Uterus (tissue), 2 donors: ENCODE data around the gene GTPBP2.

ENCODE experiments used
- POLR2A ChIP-seq, 2 donors: fragments of 450-650 bp; IDR thresholded peaks; one replicate each; pipeline ENCODE4 v1.6.1; 2016; ENCODE audit warnings: antibody characterized with exemption in 2 of 2, mild to moderate bottlenecking in 1 of 2, moderate library complexity in 1 of 2
- TF ChIP-seq, protein P1 (sequence below), 4 experiments: fragments of 200-600 bp in 2 of 4; fragments of 450-650 bp in 2 of 4; sonication (generic) in 2 of 4; IDR thresholded peaks; one replicate each; pipeline ENCODE4 v1.5.1; 2016 to 2019; ENCODE audit warnings: antibody characterized with exemption in 4 of 4, mild to moderate bottlenecking in 2 of 4, moderate library complexity in 1 of 4

- TF ChIP-seq, protein P1, sequence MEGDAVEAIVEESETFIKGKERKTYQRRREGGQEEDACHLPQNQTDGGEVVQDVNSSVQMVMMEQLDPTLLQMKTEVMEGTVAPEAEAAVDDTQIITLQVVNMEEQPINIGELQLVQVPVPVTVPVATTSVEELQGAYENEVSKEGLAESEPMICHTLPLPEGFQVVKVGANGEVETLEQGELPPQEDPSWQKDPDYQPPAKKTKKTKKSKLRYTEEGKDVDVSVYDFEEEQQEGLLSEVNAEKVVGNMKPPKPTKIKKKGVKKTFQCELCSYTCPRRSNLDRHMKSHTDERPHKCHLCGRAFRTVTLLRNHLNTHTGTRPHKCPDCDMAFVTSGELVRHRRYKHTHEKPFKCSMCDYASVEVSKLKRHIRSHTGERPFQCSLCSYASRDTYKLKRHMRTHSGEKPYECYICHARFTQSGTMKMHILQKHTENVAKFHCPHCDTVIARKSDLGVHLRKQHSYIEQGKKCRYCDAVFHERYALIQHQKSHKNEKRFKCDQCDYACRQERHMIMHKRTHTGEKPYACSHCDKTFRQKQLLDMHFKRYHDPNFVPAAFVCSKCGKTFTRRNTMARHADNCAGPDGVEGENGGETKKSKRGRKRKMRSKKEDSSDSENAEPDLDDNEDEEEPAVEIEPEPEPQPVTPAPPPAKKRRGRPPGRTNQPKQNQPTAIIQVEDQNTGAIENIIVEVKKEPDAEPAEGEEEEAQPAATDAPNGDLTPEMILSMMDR (IDR thresholded peaks at IDR 0.05), result no peak
- no peak for TF ChIP-seq POLR2A (IDR thresholded peaks at IDR 0.05)
Measured at GRCh38 chr6:43614396-43614730, 14.7 kb downstream of the GTPBP2 start.
